Measurements from ENCODE around the gene FPR2.
"Not testable (repeated sequence)": the region's sequence is repeated elsewhere in the genome, so short reads cannot be mapped to it uniquely, and the experiment has no call there.

The FPR2 gene

GRCh38 chr19:51724543-51724942 is 36.4 kb upstream of the FPR2 start:
- Histone ChIP-seq H3K9ac (ENCODE audit: low read depth, low read length) (no peak overlapping the region), H3K27ac (ENCODE audit: low read depth, low read length) (no peak overlapping the region), H3K4me3 (ENCODE audit: low read length) (no peak overlapping the region), H3K9me3 (ENCODE audit: insufficient read depth, low read depth, low read length) (no peaks in the 10 kb centered on the region), H3K27me3 (ENCODE audit: insufficient read depth, low read length) (peaks cover 32% of the 10 kb centered on the region), H3K4me1 (ENCODE audit: insufficient read depth, low read length) (0 out of 2 replicates have a peak, but pooled peaks cover 6% of the 10 kb centered on the region), H3K36me3 (ENCODE audit: insufficient read depth, low read length) (no peaks in the 10 kb centered on the region)
- 84% methylated on average over 15 of the region's 15 CpGs for WGBS

GRCh38 chr19:51726049-51726448 is 34.9 kb upstream of the FPR2 start:
- H3K9me3 ChIP-seq (ENCODE audit: insufficient read depth, low read depth, low read length): no peaks in the 10 kb centered on the region
- H3K4me1 ChIP-seq (ENCODE audit: insufficient read depth, low read length): 0 out of 2 replicates have a peak, but pooled peaks cover 6% of the 10 kb centered on the region
- 36% methylated on average over 14 of the region's 14 CpGs for whole genome bisulfite sequencing

GRCh38 chr19:51727349-51727880 is 33.6 kb upstream of the FPR2 start:
- Histone ChIP-seq H3K4me1 (ENCODE audit: insufficient read depth, low read length) (0 out of 2 replicates have a peak, but pooled peaks cover 6% of the 10 kb centered on the region), H3K4me3 (ENCODE audit: low read length) (no peak overlapping the region), H3K9ac (ENCODE audit: low read depth, low read length) (no peak overlapping the region), H3K9me3 (ENCODE audit: insufficient read depth, low read depth, low read length) (0 out of 2 replicates have a peak, but pooled peaks cover 4% of the 10 kb centered on the region), H3K27me3 (ENCODE audit: insufficient read depth, low read length) (peaks cover 10% of the 10 kb centered on the region), H3K27ac (ENCODE audit: low read depth, low read length) (no peak overlapping the region), H3K36me3 (ENCODE audit: insufficient read depth, low read length) (no peaks in the 10 kb centered on the region)
- 85% methylated on average over 7 of the region's 7 CpGs for WGBS

More at GRCh38 chr19:51726049-51726448, 34.9 kb upstream of the FPR2 start:
- Histone ChIP-seq H3K4me3 (ENCODE audit: low read length) (no peak overlapping the region), H3K27ac (ENCODE audit: low read depth, low read length) (no peak overlapping the region), H3K9ac (ENCODE audit: low read depth, low read length) (no peak overlapping the region), H3K27me3 (ENCODE audit: insufficient read depth, low read length) (peaks cover 17% of the 10 kb centered on the region), H3K36me3 (ENCODE audit: insufficient read depth, low read length) (no peaks in the 10 kb centered on the region)

- H3K4me1 ChIP-seq (ENCODE audit: insufficient read depth, low read length): peaks cover 8% of the 10 kb centered on the region; the same call in 1 of the 2 replicates
- H3K27me3 ChIP-seq (ENCODE audit: insufficient read depth, low read length): no peaks in the 10 kb centered on the region; the same call in 1 of the 2 replicates
- no peaks in the 10 kb centered on the region for H3K36me3 ChIP-seq (ENCODE audit: insufficient read depth, low read length)
- WGBS: 95% methylated on average over 2 of the region's 2 CpGs
- H3K4me3 ChIP-seq (ENCODE audit: low read length): no peak overlapping the region
- no peak overlapping the region for H3K9ac ChIP-seq (ENCODE audit: low read depth, low read length)
- 0 out of 2 replicates have a peak, but pooled peaks cover 4% of the 10 kb centered on the region for H3K9me3 ChIP-seq (ENCODE audit: insufficient read depth, low read depth, low read length)
- no peak overlapping the region for H3K27ac ChIP-seq (ENCODE audit: low read depth, low read length)
Observed at GRCh38 chr19:51729781-51730180, 31.2 kb upstream of the FPR2 start.

GRCh38 chr19:51733742-51734522 is 27.0 kb upstream of the FPR2 start:
- 57% methylated on average over 5 of the region's 7 CpGs for whole genome bisulfite sequencing
- H3K9me3 ChIP-seq (ENCODE audit: insufficient read depth, low read depth, low read length): 0 out of 2 replicates have a peak, but pooled peaks cover 4% of the 10 kb centered on the region
- no peak overlapping the region for H3K27ac ChIP-seq (ENCODE audit: low read depth, low read length)
- H3K36me3 ChIP-seq (ENCODE audit: insufficient read depth, low read length): no peaks in the 10 kb centered on the region
- no peak overlapping the region for H3K4me3 ChIP-seq (ENCODE audit: low read length)
- no peak overlapping the region for H3K9ac ChIP-seq (ENCODE audit: low read depth, low read length)
- H3K4me1 ChIP-seq (ENCODE audit: insufficient read depth, low read length): peaks cover 4% of the 10 kb centered on the region; the same call in 1 of the 2 replicates
- H3K27me3 ChIP-seq (ENCODE audit: insufficient read depth, low read length): no peaks in the 10 kb centered on the region

- H3K4me1 ChIP-seq (ENCODE audit: insufficient read depth, low read length): peaks cover 4% of the 10 kb centered on the region; the same call in 1 of the 2 replicates
- H3K36me3 ChIP-seq (ENCODE audit: insufficient read depth, low read length): no peaks in the 10 kb centered on the region
- H3K9ac ChIP-seq (ENCODE audit: low read depth, low read length): no peak overlapping the region
- no peaks in the 10 kb centered on the region for H3K27me3 ChIP-seq (ENCODE audit: insufficient read depth, low read length)
- WGBS: 90% methylated on average over 10 of the region's 10 CpGs
- H3K4me3 ChIP-seq (ENCODE audit: low read length): no peak overlapping the region
- 0 out of 2 replicates have a peak, but pooled peaks cover 4% of the 10 kb centered on the region for H3K9me3 ChIP-seq (ENCODE audit: insufficient read depth, low read depth, low read length)
- H3K27ac ChIP-seq (ENCODE audit: low read depth, low read length): no peak overlapping the region
Observed at GRCh38 chr19:51735759-51736449, 25.1 kb upstream of the FPR2 start.

- H3K9me3 ChIP-seq (ENCODE audit: insufficient read depth, low read depth, low read length): no peaks in the 10 kb centered on the region
- H3K27me3 ChIP-seq (ENCODE audit: insufficient read depth, low read length): no peaks in the 10 kb centered on the region
- peaks cover 4% of the 10 kb centered on the region; the same call in 1 of the 2 replicates for H3K4me1 ChIP-seq (ENCODE audit: insufficient read depth, low read length)
- no peaks in the 10 kb centered on the region for H3K36me3 ChIP-seq (ENCODE audit: insufficient read depth, low read length)
- no peak overlapping the region for H3K9ac ChIP-seq (ENCODE audit: low read depth, low read length)
- no peak overlapping the region for H3K4me3 ChIP-seq (ENCODE audit: low read length)
- no peak overlapping the region for H3K27ac ChIP-seq (ENCODE audit: low read depth, low read length)
- WGBS: 100% methylated on average over 2 of the region's 3 CpGs
Observed at GRCh38 chr19:51737389-51737788, 23.6 kb upstream of the FPR2 start.

GRCh38 chr19:51737924-51738323 is 23.1 kb upstream of the FPR2 start:
- Histone ChIP-seq H3K9me3 (ENCODE audit: insufficient read depth, low read depth, low read length) (no peaks in the 10 kb centered on the region), H3K36me3 (ENCODE audit: insufficient read depth, low read length) (no peaks in the 10 kb centered on the region), H3K27me3 (ENCODE audit: insufficient read depth, low read length) (no peaks in the 10 kb centered on the region), H3K27ac (ENCODE audit: low read depth, low read length) (no peak overlapping the region), H3K4me3 (ENCODE audit: low read length) (no peak overlapping the region), H3K4me1 (ENCODE audit: insufficient read depth, low read length) (peaks cover 4% of the 10 kb centered on the region; the same call in 1 of the 2 replicates), H3K9ac (ENCODE audit: low read depth, low read length) (no peak overlapping the region)
- WGBS: 88% methylated on average over 2 of the region's 2 CpGs

GRCh38 chr19:51738523-51738922 is 22.5 kb upstream of the FPR2 start:
- H3K4me1 ChIP-seq (ENCODE audit: insufficient read depth, low read length); H3K9me3 ChIP-seq (ENCODE audit: insufficient read depth, low read depth, low read length); H3K36me3 ChIP-seq (ENCODE audit: insufficient read depth, low read length); H3K27me3 ChIP-seq (ENCODE audit: insufficient read depth, low read length); H3K4me3 ChIP-seq (ENCODE audit: low read length); H3K9ac ChIP-seq (ENCODE audit: low read depth, low read length); H3K27ac ChIP-seq (ENCODE audit: low read depth, low read length): not testable (repeated sequence)
- 96% methylated on average over 10 of the region's 10 CpGs for WGBS

- Histone ChIP-seq H3K4me1 (ENCODE audit: insufficient read depth, low read length) (no peaks in the 10 kb centered on the region), H3K4me3 (ENCODE audit: low read length) (no peak overlapping the region), H3K9me3 (ENCODE audit: insufficient read depth, low read depth, low read length) (no peaks in the 10 kb centered on the region), H3K27ac (ENCODE audit: low read depth, low read length) (no peak overlapping the region), H3K27me3 (ENCODE audit: insufficient read depth, low read length) (no peaks in the 10 kb centered on the region), H3K36me3 (ENCODE audit: insufficient read depth, low read length) (no peaks in the 10 kb centered on the region), H3K9ac (ENCODE audit: low read depth, low read length) (no peak overlapping the region)
- WGBS: 86% methylated on average over 13 of the region's 13 CpGs
Observed at GRCh38 chr19:51739466-51740213, 21.3 kb upstream of the FPR2 start.

Data from HUES64 (cell line).